Epithelial cell of esophagus (primary cell): ENCODE results near the gene KCNG2.
"Not testable (repeated sequence)": the region's sequence is repeated elsewhere in the genome, so short reads cannot be mapped to it uniquely, and the experiment has no call there.

Experiments used
- DNase-seq: peaks from one replicate; pipeline ENCODE4 v3.0.0; 2010; ENCODE audit warnings: low read depth
- H3K4me3 ChIP-seq: 2 replicates; pipeline ENCODE4 v1.5.1; 2011; ENCODE audit warnings: mild to moderate bottlenecking, low read length, control low read depth
- CTCF ChIP-seq: IDR thresholded peaks from 2 replicates; pipeline ENCODE4 v1.5.1; 2011; ENCODE audit warnings: low read depth, mild to moderate bottlenecking, low read length, control low read depth, inconsistent platforms; ENCODE audit not compliant: insufficient read depth; ENCODE audit errors: missing control alignments

The KCNG2 gene

GRCh38 chr18:79797518-79798345 is at the start of gene KCNG2:
Gene KCNG2, plus strand, starts transcription at chr18:79797938. Its CDS starts 65,730 bp downstream, at chr18:79863668.
- peak; percentile 9 for DNase-seq
- TF ChIP-seq CTCF = no peak
- no peak within 1 kb of the TSS for H3K4me3 ChIP-seq

GRCh38 chr18:79748321-79749180 is 49.2 kb upstream of the KCNG2 start:
- TF ChIP-seq CTCF = no peak
- no peak overlapping the region for H3K4me3 ChIP-seq
- DNase-seq = no peak

- DNase-seq = no peak
- TF ChIP-seq CTCF = no peak
- H3K4me3 ChIP-seq = no peak overlapping the region
These were observed 48.2 kb upstream of the KCNG2 start for GRCh38 chr18:79749251-79750191.

DNA sequence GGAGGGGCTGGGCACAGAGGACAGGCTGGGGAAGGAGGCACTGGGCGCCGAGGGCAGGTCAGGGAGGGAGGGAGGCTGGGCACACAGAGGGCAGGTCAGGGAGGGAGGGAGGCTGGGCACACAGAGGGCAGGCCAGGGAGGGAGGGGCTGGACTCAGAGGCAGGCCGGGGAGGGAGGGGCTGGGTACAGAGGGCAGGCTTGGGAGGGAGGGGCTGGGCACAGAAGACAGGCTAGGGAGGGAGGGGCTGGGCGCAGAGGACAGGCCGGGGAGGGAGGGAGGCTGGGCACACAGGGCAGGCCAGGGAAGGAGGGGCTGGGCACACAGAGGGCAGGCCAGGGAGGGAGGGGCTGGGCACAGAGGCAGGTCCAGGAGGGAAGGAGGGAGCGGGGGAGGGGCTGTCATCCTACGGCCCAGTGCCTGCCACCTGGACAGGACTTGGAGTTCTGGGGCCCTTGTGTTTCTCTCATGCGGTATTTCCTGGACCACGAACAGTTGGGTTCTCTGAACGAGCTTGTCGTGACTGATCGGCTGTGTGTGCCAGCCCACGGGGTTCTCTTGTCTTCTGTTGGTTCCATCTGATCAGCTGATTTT is 46.7 kb upstream of the KCNG2 start:
- DNase-seq = no peak
- no peak for TF ChIP-seq CTCF

GRCh38 chr18:79751918-79752578 is 45.7 kb upstream of the KCNG2 start:
- DNase-seq, H3K4me3 ChIP-seq: not testable (repeated sequence)

More for the DNA sequence above, 46.7 kb upstream of the KCNG2 start:
- H3K4me3 ChIP-seq = no peak overlapping the region

DNA sequence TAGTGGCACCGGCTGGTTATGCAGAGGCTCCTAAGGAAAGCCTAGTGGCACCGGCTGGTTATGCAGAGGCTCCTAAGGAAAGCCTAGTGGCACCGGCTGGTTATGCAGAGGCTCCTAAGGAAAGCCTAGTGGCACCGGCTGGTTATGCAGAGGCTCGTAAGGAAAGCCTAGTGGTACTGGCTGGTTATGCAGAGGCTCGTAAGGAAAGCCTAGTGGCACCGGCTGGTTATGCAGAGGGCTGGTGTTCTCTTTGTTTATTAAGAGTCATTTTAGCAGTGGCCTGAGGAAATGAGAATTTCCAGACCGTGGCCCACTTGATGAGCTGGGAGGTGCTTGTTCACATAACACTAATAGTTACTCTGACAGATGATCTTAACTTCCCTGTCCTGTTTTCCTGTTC is 44.8 kb upstream of the KCNG2 start:
- DNase-seq, H3K4me3 ChIP-seq: not testable (repeated sequence)

DNA sequence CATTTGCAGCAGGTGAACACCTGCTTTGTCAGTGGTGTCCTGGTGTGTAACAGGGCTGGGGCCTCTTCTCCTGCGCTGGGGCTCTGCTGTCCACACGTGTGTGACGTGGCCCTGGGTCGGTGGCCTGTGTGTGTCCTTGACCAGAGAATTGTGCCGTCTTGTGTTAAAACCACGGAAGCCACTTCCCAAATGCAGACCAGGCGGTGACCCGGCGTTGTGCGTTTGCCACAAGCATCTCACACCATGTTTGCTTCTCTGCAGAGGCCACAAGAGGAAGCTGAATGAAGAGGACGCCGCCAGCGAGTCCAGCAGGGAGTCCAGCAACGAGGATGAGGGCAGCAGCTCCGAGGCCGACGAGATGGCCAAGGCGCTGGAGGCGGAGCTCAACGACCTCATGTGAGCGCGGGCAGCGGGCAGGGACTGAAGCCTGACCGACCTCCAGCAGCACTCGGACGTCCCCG is 44.3 kb upstream of the KCNG2 start:
- H3K4me3 ChIP-seq = no peak overlapping the region
- no peak for DNase-seq
- no peak for TF ChIP-seq CTCF
